ENCODE results near the gene LRRC59. TPM values are rescaled to one million over a fixed set of nuclear protein-coding genes. Genes with fewer than 3 reads are reported as not detected.
"Not testable (repeated sequence)": the region's sequence is repeated elsewhere in the genome, so short reads cannot be mapped to it uniquely, and the experiment has no call there.

Gene LRRC59
- total RNA-seq, 2 experiments from 2014 or later: 45.1 to 51.5 TPM

GRCh38 chr17:50406578-50406977 lies 9.3 kb upstream of the LRRC59 start:
- POLR2A ChIA-PET: no interaction called here
- ATAC-seq (ENCODE audit: poor library complexity): no peak

GRCh38 chr17:50405351-50405750 lies 8.0 kb upstream of the LRRC59 start:
- H3K36me3 ChIP-seq (ENCODE audit: insufficient read depth, low read length); H3K4me1 Mint-ChIP-seq (ENCODE audit: low read depth); H3K27me3 ChIP-seq (ENCODE audit: control insufficient read depth in 1 of 2, insufficient read depth in 2 of 2, low read length in 2 of 2); H3K4me3 Mint-ChIP-seq; H3K27ac ChIP-seq (ENCODE audit: low read depth in 1 of 2, low read length in 2 of 2); H3K4me3 ChIP-seq (ENCODE audit: low read length); ATAC-seq (ENCODE audit: poor library complexity); H3K9me3 ChIP-seq (ENCODE audit: control insufficient read depth in 1 of 2, insufficient read depth in 1 of 2, low read length in 2 of 2); H3K27ac Mint-ChIP-seq; intact Hi-C loops (cut with DNase I, micrococcal nuclease); H3K9me3 Mint-ChIP-seq; H3K4me1 ChIP-seq (ENCODE audit: insufficient read depth, low read length); POLR2A ChIA-PET; DNase-seq; H3K36me3 Mint-ChIP-seq (ENCODE audit: low read depth): not testable (repeated sequence)
- CTCF ChIA-PET: interaction anchor here (1.6 kb wide), 1 partner anchor 8 kb away, joined by 6 read pairs; the partner anchor contains the start of gene LRRC59
- H3K27me3 Mint-ChIP-seq: peaks cover 25% of the 10 kb centered on the region

More at GRCh38 chr17:50406578-50406977, 9.3 kb upstream of the LRRC59 start:
- Histone ChIP-seq H3K4me3 (ENCODE audit: low read length) (no peak overlapping the region), H3K36me3 (ENCODE audit: insufficient read depth, low read length) (no peaks in the 10 kb centered on the region), H3K27me3 (ENCODE audit: control insufficient read depth in 1 of 2, insufficient read depth in 2 of 2, low read length in 2 of 2) (peaks cover 6 to 7% of the 10 kb centered on the region in 2 experiments), H3K4me1 (ENCODE audit: insufficient read depth, low read length) (no peaks in the 10 kb centered on the region), H3K9me3 (ENCODE audit: control insufficient read depth in 1 of 2, insufficient read depth in 1 of 2, low read length in 2 of 2) (no peaks in the 10 kb centered on the region), H3K27ac (ENCODE audit: low read depth in 1 of 2, low read length in 2 of 2) (no peak overlapping the region)
- DNase-seq: no peak
- H3K27me3 Mint-ChIP-seq: peaks cover 27% of the 10 kb centered on the region
- H3K36me3 Mint-ChIP-seq (ENCODE audit: low read depth): no peaks in the 10 kb centered on the region
- intact Hi-C loops (cut with DNase I, micrococcal nuclease): no loop called here
- H3K4me1 Mint-ChIP-seq (ENCODE audit: low read depth): no peaks in the 10 kb centered on the region
- CTCF ChIA-PET: interaction anchor here (1.6 kb wide), 1 partner anchor 9 kb away, joined by 6 read pairs; the partner anchor contains the start of gene LRRC59
- TF ChIP-seq CTCF (IDR thresholded peaks at IDR 0.05): no peak
- H3K9me3 Mint-ChIP-seq: no peaks in the 10 kb centered on the region
- H3K27ac Mint-ChIP-seq: no peak overlapping the region
- H3K4me3 Mint-ChIP-seq: no peak overlapping the region

- H3K27ac Mint-ChIP-seq; H3K9me3 ChIP-seq (ENCODE audit: control insufficient read depth in 1 of 2, insufficient read depth in 1 of 2, low read length in 2 of 2); H3K27me3 Mint-ChIP-seq; H3K4me3 ChIP-seq (ENCODE audit: low read length); H3K27ac ChIP-seq (ENCODE audit: low read depth in 1 of 2, low read length in 2 of 2); DNase-seq; H3K9me3 Mint-ChIP-seq; H3K27me3 ChIP-seq (ENCODE audit: control insufficient read depth in 1 of 2, insufficient read depth in 2 of 2, low read length in 2 of 2); ATAC-seq (ENCODE audit: poor library complexity); H3K36me3 ChIP-seq (ENCODE audit: insufficient read depth, low read length): not testable (repeated sequence)
- ChIA-PET POLR2A (interaction anchor here (4.0 to 4.6 kb wide), 2 partner anchors 28 to 37 kb away, joined by 35 to 52 read pairs; partner anchors contain the start of genes EME1 and MRPL27), CTCF (interaction anchor here (1.7 kb wide), 1 partner anchor 31 kb away, joined by 3 read pairs; no protein-coding TSS in a partner anchor)
- intact Hi-C loops (cut with DNase I, micrococcal nuclease): loop anchor here in 1 of 2 experiments (2.0 to 5.0 kb wide), 2 partner anchors 25 to 37 kb away; no protein-coding TSS in a partner anchor
- H3K4me1 Mint-ChIP-seq (ENCODE audit: low read depth): peaks cover 32% of the 10 kb centered on the region
- peaks cover 30% of the 10 kb centered on the region for H3K4me1 ChIP-seq (ENCODE audit: insufficient read depth, low read length)
- H3K36me3 Mint-ChIP-seq (ENCODE audit: low read depth): peaks cover 20% of the 10 kb centered on the region
- H3K4me3 Mint-ChIP-seq: peak overlapping the region; percentile 45
Measured at GRCh38 chr17:50399591-50399990, 2.3 kb upstream of the LRRC59 start.

DNA sequence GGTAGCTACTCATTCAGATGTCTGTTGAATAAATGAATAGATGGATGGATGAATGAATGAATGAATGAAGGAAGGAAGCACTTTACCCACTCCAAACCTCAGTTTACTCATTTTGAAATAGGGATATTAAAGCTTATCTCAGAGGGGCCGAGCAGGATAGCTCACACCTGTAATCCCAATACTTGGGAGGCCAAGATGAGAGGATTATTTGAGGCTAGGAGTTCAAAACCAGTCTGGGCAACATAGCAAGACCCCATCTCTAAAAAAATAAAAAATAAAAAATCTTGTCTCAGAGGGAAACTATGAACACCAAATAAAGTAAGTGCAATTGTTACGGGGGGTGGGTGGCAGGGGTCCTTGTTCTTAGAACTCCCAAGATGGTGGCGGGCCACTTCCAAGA lies 1.3 kb upstream of the LRRC59 start:
- H3K27ac Mint-ChIP-seq; H3K27me3 ChIP-seq (ENCODE audit: control insufficient read depth in 1 of 2, insufficient read depth in 2 of 2, low read length in 2 of 2); H3K27ac ChIP-seq (ENCODE audit: low read depth in 1 of 2, low read length in 2 of 2); ATAC-seq (ENCODE audit: poor library complexity); H3K9me3 ChIP-seq (ENCODE audit: control insufficient read depth in 1 of 2, insufficient read depth in 1 of 2, low read length in 2 of 2); DNase-seq; H3K9me3 Mint-ChIP-seq; H3K27me3 Mint-ChIP-seq; H3K4me3 ChIP-seq (ENCODE audit: low read length): not testable (repeated sequence)
- CTCF ChIA-PET: interaction anchor here (1.7 to 3.1 kb wide), 4 partner anchors 28 to 80 kb away, joined by 3 to 22 read pairs (median 16); partner anchors contain the start of gene RSAD1
- intact Hi-C loops (cut with DNase I, micrococcal nuclease): loop anchor here in 1 of 2 experiments (1.0 to 5.0 kb wide), 3 partner anchors 26 to 79 kb away; no protein-coding TSS in a partner anchor
- peaks cover 38% of the 10 kb centered on the region for H3K4me1 Mint-ChIP-seq (ENCODE audit: low read depth)
- peak overlapping the region; percentile 99 for H3K4me3 Mint-ChIP-seq
- peaks cover 30% of the 10 kb centered on the region for H3K4me1 ChIP-seq (ENCODE audit: insufficient read depth, low read length)
- POLR2A ChIA-PET: interaction anchor here (1.4 to 4.6 kb wide), 4 partner anchors 11 to 80 kb away, joined by 3 to 52 read pairs (median 28); partner anchors contain the start of genes EME1, MRPL27 and RSAD1
- peaks cover 29% of the 10 kb centered on the region for H3K36me3 Mint-ChIP-seq (ENCODE audit: low read depth)
- H3K36me3 ChIP-seq (ENCODE audit: insufficient read depth, low read length): peaks cover 17% of the 10 kb centered on the region
